Adipose tissue (tissue), 3 donors: ENCODE results near the gene DLL3. TPM values are rescaled to one million over a fixed set of nuclear protein-coding genes. Genes with fewer than 3 reads are reported as not detected.
"Not testable (repeated sequence)": the region's sequence is repeated elsewhere in the genome, so short reads cannot be mapped to it uniquely, and the experiment has no call there.

ENCODE experiments used
- H3K27ac ChIP-seq: one replicate; pipeline ENCODE4 v1.5.1; 2013; ENCODE audit warnings: low read depth, low read length
- WGBS, 3 donors: extraction: QIAGEN DNeasy Blood & Tissue Kit; methylation state at CpG; one replicate each; pipeline ENCODE4 v1.1.7; 2013; 5-methylcytosine and 5-hydroxymethylcytosine counted together
- polyA plus RNA-seq, 3 donors: library from polyadenylated mRNA; stranded (reverse); fragments of 200-250 nt; gene quantifications; one replicate each; pipeline ENCODE4 v1.2.3, GENCODE V29; 2013
- donor health status: healthy with polysubstance abuse.
- donor health status: Bipolar disorder and iron deficiency.
- donor health status: healthy.

Gene DLL3
- not detected for polyA plus RNA-seq

- WGBS, 3 donors, result 2 to 3% (median 2%) methylated on average over 47 to 60 of the region's 60 CpGs
- no peak within 1 kb of the TSS for H3K27ac ChIP-seq
Observed at GRCh38 chr19:39498798-39499642, at the start of gene DLL3. DLL3 (plus strand) TSS chr19:39498947; CDS start chr19:39498975, 28 bp downstream.

GRCh38 chr19:39449116-39449797, 49.5 kb upstream of the DLL3 start:
- H3K27ac ChIP-seq, result no peak overlapping the region
- WGBS, 3 donors, result 73 to 85% (median 77%) methylated on average over 8 of the region's 8 CpGs

- 93 to 99% (median 95%) methylated on average over 8 of the region's 8 CpGs for WGBS, 3 donors
- not testable (repeated sequence) for H3K27ac ChIP-seq
Observed at GRCh38 chr19:39451257-39451656, 47.5 kb upstream of the DLL3 start.

- H3K27ac ChIP-seq, result no peak overlapping the region
- WGBS, 3 donors, result 76 to 97% (median 89%) methylated on average over 3 of the region's 3 CpGs
Observed at GRCh38 chr19:39463403-39463802, 35.3 kb upstream of the DLL3 start.

GRCh38 chr19:39465956-39466747, 32.6 kb upstream of the DLL3 start:
- H3K27ac ChIP-seq, result no peak overlapping the region
- WGBS, 3 donors, result 95 to 96% (median 95%) methylated on average over 18 of the region's 18 CpGs

- 94 to 95% (median 95%) methylated on average over 7 of the region's 7 CpGs for WGBS, 3 donors
- H3K27ac ChIP-seq, result no peak overlapping the region
Observed at GRCh38 chr19:39467941-39468340, 30.8 kb upstream of the DLL3 start.

- WGBS, 3 donors, result 91 to 93% (median 92%) methylated on average over 11 of the region's 11 CpGs
- H3K27ac ChIP-seq, result no peak overlapping the region
Observed at GRCh38 chr19:39469036-39469435, 29.7 kb upstream of the DLL3 start.

- no peak overlapping the region for H3K27ac ChIP-seq
- 88 to 96% (median 91%) methylated on average over 6 of the region's 6 CpGs for WGBS, 3 donors
Observed at GRCh38 chr19:39469567-39469966, 29.2 kb upstream of the DLL3 start.

GRCh38 chr19:39470724-39471339, 27.9 kb upstream of the DLL3 start:
- 86 to 89% (median 86%) methylated on average over 7 of the region's 7 CpGs for WGBS, 3 donors
- H3K27ac ChIP-seq, result no peak overlapping the region

- 74 to 83% (median 78%) methylated on average over 8 of the region's 8 CpGs for WGBS, 3 donors
- no peak overlapping the region for H3K27ac ChIP-seq
Observed at GRCh38 chr19:39471756-39472536, 26.8 kb upstream of the DLL3 start.

GRCh38 chr19:39472746-39473442, 25.9 kb upstream of the DLL3 start:
- H3K27ac ChIP-seq, result no peak overlapping the region
- WGBS, 3 donors, result 87 to 90% (median 89%) methylated on average over 22 to 32 of the region's 32 CpGs

GRCh38 chr19:39473443-39473960, 25.2 kb upstream of the DLL3 start:
- WGBS, 3 donors, result 79 to 92% (median 89%) methylated on average over 11 of the region's 11 CpGs
- H3K27ac ChIP-seq, result no peak overlapping the region

- WGBS, 3 donors, result 49 to 57% (median 56%) methylated on average over 9 of the region's 9 CpGs
- no peak overlapping the region for H3K27ac ChIP-seq
Observed at GRCh38 chr19:39474139-39474620, 24.6 kb upstream of the DLL3 start.

- 95 to 100% (median 98%) methylated on average over 2 of the region's 2 CpGs for WGBS, 3 donors
- H3K27ac ChIP-seq, result no peak overlapping the region
Observed at GRCh38 chr19:39475748-39476147, 23.0 kb upstream of the DLL3 start.

- WGBS, 3 donors, result 73 to 85% (median 84%) methylated on average over 11 of the region's 11 CpGs
Observed at GRCh38 chr19:39479319-39479801, 19.4 kb upstream of the DLL3 start.

GRCh38 chr19:39479916-39480315, 18.8 kb upstream of the DLL3 start:
- WGBS, 3 donors, result 36 to 50% (median 41%) methylated on average over 10 of the region's 10 CpGs
- no peak overlapping the region for H3K27ac ChIP-seq

More at GRCh38 chr19:39479319-39479801, 19.4 kb upstream of the DLL3 start:
- not testable (repeated sequence) for H3K27ac ChIP-seq
